Mucosa of rectum (tissue), 2 donors: ENCODE results near the gene FNDC5.

Experiments
- H3K27ac ChIP-seq, 2 donors: one replicate each; pipeline ENCODE4 v1.7.0; 2013; ENCODE audit warnings: inconsistent platforms in 2 of 2, low read depth in 2 of 2, low read length in 2 of 2
- H3K27me3 ChIP-seq, 2 donors: one replicate each; pipeline ENCODE4 v1.7.0; 2013; ENCODE audit warnings: low read length in 2 of 2; ENCODE audit not compliant: control insufficient read depth in 2 of 2, insufficient read depth in 2 of 2
- H3K36me3 ChIP-seq, 2 donors: one replicate each; pipeline ENCODE4 v1.7.0; 2013; ENCODE audit warnings: low read length in 2 of 2; ENCODE audit not compliant: control insufficient read depth in 2 of 2, insufficient read depth in 2 of 2
- H3K4me1 ChIP-seq, 2 donors: one replicate each; pipeline ENCODE4 v1.7.0; 2013; ENCODE audit warnings: low read length in 2 of 2, mild to moderate bottlenecking in 1 of 2; ENCODE audit not compliant: control insufficient read depth in 2 of 2, insufficient read depth in 2 of 2
- H3K4me3 ChIP-seq, 2 donors: one replicate each; pipeline ENCODE4 v1.7.0; 2013; ENCODE audit warnings: low read length in 2 of 2
- H3K9ac ChIP-seq, 2 donors: one replicate each; pipeline ENCODE4 v1.7.0; 2013; ENCODE audit warnings: low read length in 2 of 2, low read depth in 1 of 2, mild to moderate bottlenecking in 1 of 2
- H3K9me3 ChIP-seq, 2 donors: one replicate each; pipeline ENCODE4 v1.7.0; 2013; ENCODE audit warnings: low read length in 2 of 2; ENCODE audit not compliant: control insufficient read depth in 2 of 2
- donor health status: healthy.
- donor health status: Normal muscosa, but diverticular disease.

The FNDC5 gene

DNA sequence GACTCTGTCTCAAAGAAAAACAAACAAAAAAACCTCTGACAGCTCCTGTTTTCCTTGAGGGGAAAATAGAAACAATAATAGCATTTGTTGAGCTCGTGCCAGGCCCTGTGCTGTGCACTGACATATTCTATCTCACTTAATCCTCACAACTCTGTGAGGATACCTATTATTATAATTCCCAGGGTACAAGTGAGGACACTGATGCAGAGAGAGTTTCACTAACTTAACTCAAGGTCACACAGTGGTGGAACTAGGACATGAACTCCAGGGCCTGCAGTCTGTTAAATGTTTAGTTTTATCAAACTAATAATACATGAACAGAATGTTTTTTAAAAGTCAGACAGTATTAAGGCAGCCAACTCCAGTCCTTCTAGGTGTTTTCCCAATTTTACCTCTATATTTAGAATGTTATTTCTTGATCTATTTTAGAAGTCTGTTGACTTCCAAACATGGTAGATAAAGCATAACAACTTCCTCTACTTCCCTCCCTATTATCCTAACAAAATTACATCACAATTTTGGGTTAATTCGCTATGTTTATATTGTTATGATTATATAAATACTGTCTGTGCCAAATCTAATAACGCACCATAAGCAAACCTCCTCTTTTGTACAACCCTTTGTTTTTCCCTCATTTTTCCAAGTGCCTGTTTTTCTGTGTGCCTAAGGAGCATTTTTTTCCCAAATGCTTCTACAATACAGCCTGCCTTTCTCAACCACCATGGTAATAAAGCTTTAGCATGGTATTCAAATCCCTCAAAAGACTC, 4.9 kb downstream of the FNDC5 start:
- Histone ChIP-seq H3K9me3 (no peaks in the 10 kb centered on the region), H3K4me1 (no peaks in the 10 kb centered on the region), H3K9ac (no peak overlapping the region), H3K36me3 (peaks cover 7% of the 10 kb centered on the region in 2 donors), H3K4me3 (no peak overlapping the region), H3K27ac (no peak overlapping the region), H3K27me3 (peaks cover 3 to 7% of the 10 kb centered on the region in 2 donors)

DNA sequence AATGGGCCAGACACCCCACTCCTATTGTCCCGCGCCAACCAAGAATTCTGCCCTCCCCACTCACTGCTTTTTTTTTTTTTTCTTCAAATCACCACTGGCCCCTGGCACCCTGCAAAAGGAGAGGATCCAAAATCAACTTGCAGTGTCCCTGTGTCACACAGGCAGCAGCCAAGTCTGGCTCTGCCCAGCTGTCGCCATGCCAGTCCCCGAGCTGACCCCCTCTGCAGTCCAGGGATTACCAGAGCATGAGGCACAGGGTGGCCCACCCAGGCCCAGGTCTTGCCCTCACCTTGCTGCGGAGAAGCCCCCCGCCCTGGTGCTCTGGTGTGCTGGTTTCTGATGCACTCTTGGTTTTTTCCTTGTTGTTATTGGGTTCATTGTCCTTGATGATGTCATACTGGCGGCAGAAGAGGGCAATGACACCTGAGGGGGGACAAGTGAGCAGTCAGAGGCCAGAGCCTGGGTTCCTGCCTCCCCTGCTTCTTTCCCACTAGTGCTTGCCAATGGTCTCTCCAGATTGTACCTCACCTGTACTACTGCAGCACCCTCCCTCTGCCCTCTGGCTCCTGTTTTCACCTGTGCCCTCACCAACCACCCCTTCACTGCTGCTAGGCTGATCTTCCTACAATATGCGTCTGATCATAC, 6.2 kb downstream of the FNDC5 start:
- Histone ChIP-seq H3K27ac (no peak overlapping the region), H3K36me3 (peaks cover 7 to 10% of the 10 kb centered on the region in 2 donors), H3K4me3 (no peak overlapping the region)

DNA sequence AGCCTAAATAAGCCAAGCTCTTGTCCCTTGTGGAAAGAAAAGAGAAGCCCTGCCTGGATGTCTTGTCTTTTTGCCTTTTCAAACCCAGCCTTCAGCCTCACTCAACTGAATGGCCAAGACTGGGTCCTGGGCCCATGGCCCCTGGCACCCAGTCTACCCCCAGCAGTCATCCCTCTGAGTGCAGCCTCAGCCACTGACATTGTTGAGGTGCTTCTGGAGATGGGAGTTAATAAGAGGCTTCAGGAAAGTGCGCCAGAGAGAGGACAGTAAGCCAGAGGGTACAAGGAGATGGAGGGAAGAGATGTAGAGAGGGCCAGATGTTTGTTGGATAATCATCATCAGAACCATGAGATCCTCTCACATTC, 6.8 kb downstream of the FNDC5 start:
- H3K9ac ChIP-seq = no peak overlapping the region
- H3K4me3 ChIP-seq = no peak overlapping the region
- no peaks in the 10 kb centered on the region for H3K9me3 ChIP-seq
- no peaks in the 10 kb centered on the region for H3K27me3 ChIP-seq
- peaks cover 7 to 14% of the 10 kb centered on the region in 2 donors for H3K36me3 ChIP-seq
- H3K4me1 ChIP-seq = no peaks in the 10 kb centered on the region
- H3K27ac ChIP-seq = no peak overlapping the region

More for the DNA sequence above, 6.2 kb downstream of the FNDC5 start:
- peaks cover 0 to 1% of the 10 kb centered on the region in 2 donors for H3K27me3 ChIP-seq
- no peaks in the 10 kb centered on the region for H3K4me1 ChIP-seq
- H3K9me3 ChIP-seq = no peaks in the 10 kb centered on the region
- no peak overlapping the region for H3K9ac ChIP-seq

DNA sequence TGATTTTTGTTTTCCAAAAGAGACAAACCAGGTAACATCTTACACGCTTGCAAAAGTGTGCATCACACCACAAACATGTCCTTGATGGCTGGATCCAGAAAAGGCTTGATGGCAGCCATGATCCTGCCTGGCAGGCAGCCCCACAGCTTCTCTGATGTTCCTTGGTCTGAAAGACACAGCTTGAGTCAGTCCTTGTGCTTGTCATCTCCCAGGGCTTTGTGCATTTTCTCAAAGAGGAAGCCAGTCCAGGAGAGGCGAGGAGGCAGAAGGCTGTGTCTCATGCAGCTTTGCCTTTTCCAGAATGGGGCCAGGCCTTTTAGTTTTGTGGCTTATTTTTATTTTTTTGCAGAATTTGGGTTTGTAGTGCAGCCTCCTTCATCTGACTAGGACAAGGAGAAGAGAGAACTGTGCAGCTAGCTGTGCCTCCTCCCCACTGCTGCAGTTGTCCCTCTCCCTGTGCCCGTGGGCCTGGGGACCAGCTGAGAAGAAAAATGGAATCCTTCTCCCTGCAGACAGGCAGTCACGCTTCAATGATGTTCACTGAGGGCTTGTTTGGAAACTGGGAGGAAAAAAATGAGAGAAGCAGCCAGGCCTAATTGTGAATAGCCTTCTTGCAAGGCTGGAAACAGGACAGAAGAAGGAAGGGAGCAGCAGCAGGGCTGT, 7.4 kb downstream of the FNDC5 start:
- no peak overlapping the region for H3K9ac ChIP-seq
- H3K9me3 ChIP-seq = no peaks in the 10 kb centered on the region
- H3K27me3 ChIP-seq = no peaks in the 10 kb centered on the region
- no peak overlapping the region for H3K4me3 ChIP-seq
- no peak overlapping the region for H3K27ac ChIP-seq
- peaks cover 7 to 18% of the 10 kb centered on the region in 2 donors for H3K36me3 ChIP-seq
- H3K4me1 ChIP-seq = no peaks in the 10 kb centered on the region

DNA sequence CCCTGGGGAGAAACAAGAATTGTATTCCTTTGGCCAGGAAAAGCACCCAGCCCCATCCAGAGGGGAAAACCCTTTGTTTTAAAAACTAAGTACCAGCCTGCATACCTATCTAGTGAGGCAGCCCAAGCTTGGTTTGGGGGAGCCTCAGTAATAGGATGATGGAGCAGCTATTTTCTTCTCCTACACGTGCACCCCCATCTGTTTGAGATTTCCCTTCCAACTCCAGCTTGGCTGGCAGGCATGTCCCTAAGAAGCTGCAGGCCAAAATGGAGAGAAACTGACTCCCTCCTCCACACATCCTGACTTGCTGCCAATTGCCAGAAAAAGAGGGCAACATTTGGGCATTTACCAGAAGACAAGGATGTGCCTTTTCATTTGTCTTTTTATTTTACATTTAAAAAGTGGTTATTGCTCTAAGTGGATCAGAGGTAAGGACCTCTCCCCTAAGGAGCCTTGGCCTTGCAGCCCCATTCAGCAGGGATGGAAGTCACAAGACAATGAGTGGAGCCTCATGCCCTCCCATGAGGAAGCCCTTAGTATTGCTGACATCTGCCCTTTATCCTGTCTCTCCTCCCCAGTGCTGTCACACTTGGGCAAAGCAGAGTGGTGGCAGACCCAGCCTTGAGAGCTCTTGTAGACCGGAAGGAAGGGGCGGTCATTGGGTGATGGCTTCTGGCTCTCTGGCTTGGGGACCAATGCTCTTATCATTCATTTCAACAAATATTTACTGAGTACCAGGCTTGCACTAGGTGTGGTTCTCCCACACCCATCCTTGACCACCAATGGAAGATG, 8.6 kb downstream of the FNDC5 start:
- Histone ChIP-seq H3K27me3 (no peaks in the 10 kb centered on the region), H3K9me3 (no peaks in the 10 kb centered on the region), H3K9ac (no peak overlapping the region), H3K27ac (no peak overlapping the region), H3K4me1 (no peaks in the 10 kb centered on the region), H3K36me3 (peaks cover 9 to 24% of the 10 kb centered on the region in 2 donors), H3K4me3 (no peak overlapping the region)

DNA sequence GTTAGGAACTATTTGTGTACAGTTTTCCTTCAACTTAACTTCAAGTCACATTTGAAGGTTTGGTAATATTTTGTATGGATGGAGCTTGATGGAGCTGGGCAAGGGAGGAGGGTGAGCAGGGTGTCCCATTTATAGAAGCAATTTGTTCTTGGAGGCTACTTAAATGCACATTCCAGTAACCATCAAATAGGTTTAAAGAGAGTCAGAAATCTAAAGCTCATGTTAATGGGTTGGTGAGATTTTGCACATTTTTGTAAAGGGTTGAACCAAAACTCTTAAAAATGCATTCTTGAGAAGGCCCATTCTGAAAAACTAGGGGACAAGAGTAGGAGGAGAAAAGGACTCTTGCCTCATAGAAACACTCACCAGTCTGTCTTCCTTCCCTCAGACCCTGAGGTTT, 10.1 kb downstream of the FNDC5 start:
- no peak overlapping the region for H3K9ac ChIP-seq
- no peaks in the 10 kb centered on the region for H3K9me3 ChIP-seq
- H3K4me3 ChIP-seq = no peak overlapping the region
- H3K4me1 ChIP-seq = peaks cover 0 to 2% of the 10 kb centered on the region in 2 donors
- H3K36me3 ChIP-seq = peaks cover 16 to 33% of the 10 kb centered on the region in 2 donors
- H3K27ac ChIP-seq = no peak overlapping the region
- no peaks in the 10 kb centered on the region for H3K27me3 ChIP-seq

DNA sequence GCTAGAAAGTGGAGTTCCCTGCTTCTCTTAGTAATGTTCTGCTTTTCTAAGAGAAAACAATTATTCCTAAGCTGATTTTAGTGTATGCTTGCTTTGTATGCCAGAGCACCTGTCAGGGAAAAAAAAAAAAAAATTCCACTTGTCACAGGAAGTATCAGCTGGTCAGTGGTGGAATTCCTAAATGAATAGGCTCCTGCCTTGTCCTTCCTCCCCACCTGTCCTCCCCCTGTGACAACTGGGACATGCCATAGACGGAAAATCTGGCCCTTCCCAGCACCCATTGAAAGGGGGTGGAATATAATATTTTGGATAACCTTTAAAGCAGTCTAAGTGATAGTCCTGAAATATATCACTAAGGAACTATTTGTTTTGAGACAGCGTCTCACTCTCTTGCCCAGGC, 10.8 kb downstream of the FNDC5 start:
- Histone ChIP-seq H3K9ac (no peak overlapping the region), H3K4me3 (no peak overlapping the region), H3K4me1 (peaks cover 0 to 2% of the 10 kb centered on the region in 2 donors), H3K27ac (no peak overlapping the region), H3K36me3 (peaks cover 16 to 39% of the 10 kb centered on the region in 2 donors), H3K9me3 (no peaks in the 10 kb centered on the region), H3K27me3 (no peaks in the 10 kb centered on the region)

DNA sequence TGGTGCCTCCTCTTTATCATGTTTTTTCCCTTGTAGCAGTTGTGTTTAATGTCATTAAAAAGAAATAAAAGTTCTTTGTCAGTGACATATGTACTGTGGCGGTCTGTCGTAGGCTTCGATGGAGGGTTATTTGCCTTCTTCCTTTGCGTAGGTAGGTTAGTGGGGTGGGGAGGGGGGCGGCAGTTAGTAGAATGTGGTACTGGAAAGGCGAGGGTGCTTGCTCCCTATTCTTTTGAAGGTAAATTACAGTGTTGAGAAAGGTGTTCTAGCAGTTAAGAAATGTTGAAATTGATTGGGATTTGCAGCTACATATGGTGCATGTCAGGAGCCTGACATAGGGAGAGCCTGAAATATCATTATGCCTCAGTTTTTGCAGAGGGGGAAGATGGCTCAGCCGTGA, 11.9 kb downstream of the FNDC5 start:
- Histone ChIP-seq H3K27me3 (no peaks in the 10 kb centered on the region), H3K36me3 (peaks cover 16 to 48% of the 10 kb centered on the region in 2 donors), H3K4me3 (no peak overlapping the region), H3K9me3 (no peaks in the 10 kb centered on the region), H3K9ac (no peak overlapping the region), H3K4me1 (peaks cover 0 to 2% of the 10 kb centered on the region in 2 donors), H3K27ac (no peak overlapping the region)

DNA sequence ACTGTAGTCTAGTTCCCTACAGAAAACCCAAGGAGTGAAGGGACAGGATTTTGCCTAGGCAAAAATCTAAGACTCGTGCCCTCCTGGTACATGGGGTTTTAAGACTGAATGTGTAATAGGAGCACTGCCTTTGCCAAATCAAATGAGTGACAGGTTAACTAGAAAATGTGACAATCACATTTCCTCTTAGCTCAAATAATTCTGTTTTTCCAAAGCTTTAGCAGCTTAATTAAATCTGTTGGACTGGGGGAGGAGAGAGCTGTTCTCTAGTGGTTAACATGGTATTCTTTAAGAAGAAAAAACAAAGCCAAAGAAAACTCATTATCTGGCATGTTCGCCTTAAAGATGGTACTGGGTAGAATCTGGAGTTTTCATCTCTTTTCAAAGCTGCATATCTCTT, 12.6 kb downstream of the FNDC5 start:
- Histone ChIP-seq H3K36me3 (peaks cover 17 to 52% of the 10 kb centered on the region in 2 donors), H3K9me3 (no peaks in the 10 kb centered on the region), H3K4me1 (peaks cover 0 to 2% of the 10 kb centered on the region in 2 donors), H3K27me3 (no peaks in the 10 kb centered on the region), H3K4me3 (no peak overlapping the region), H3K9ac (no peak overlapping the region), H3K27ac (no peak overlapping the region)
